SK-N-SH treated with all-trans-retinoic acid at 6 μM for 48 hours (cell line): ENCODE results near the gene NAALADL2.

Source experiments
- ATAC-seq: fragments of 200-7000 bp; cut with Tn5 transposase; 3 replicates; pipeline ENCODE4 v1.9.1; 2020; ENCODE audit warnings: mild to moderate bottlenecking, moderate library complexity
- ARNTL ChIP-seq: fragments of 450-650 bp; formaldehyde crosslinking; IDR thresholded peaks from 2 replicates; pipeline ENCODE4 v1.5.0; 2020; ENCODE audit warnings: low read depth, mild to moderate bottlenecking, moderate library complexity, borderline replicate concordance
- BACH2 ChIP-seq: fragments of 250-450 bp; sonication (Bioruptor Pico); IDR thresholded peaks from 2 replicates; pipeline ENCODE4 v1.9.0; 2021; ENCODE audit warnings: mild to moderate bottlenecking, borderline replicate concordance
- ESRRG ChIP-seq: fragments of 250-450 bp; sonication (Bioruptor Pico); IDR thresholded peaks from 2 replicates; pipeline ENCODE4 v1.6.1; 2021; ENCODE audit warnings: mild to moderate bottlenecking
- GLIS3 ChIP-seq: fragments of 250-450 bp; sonication (Bioruptor Pico); IDR thresholded peaks from 2 replicates; pipeline ENCODE4 v1.5.0; 2020; ENCODE audit warnings: mild to moderate bottlenecking, moderate library complexity
- ISL1 ChIP-seq: fragments of 250-450 bp; sonication (Bioruptor Pico); IDR thresholded peaks from 2 replicates; pipeline ENCODE4 v2.1.2; 2022; ENCODE audit warnings: mild to moderate bottlenecking, moderate library complexity
- OSR1 ChIP-seq: fragments of 250-450 bp; sonication (Bioruptor Pico); IDR thresholded peaks from 2 replicates; pipeline ENCODE4 v1.8.0; 2022; ENCODE audit warnings: moderate library complexity, mild to moderate bottlenecking, inconsistent platforms
- RARB ChIP-seq: fragments of 250-450 bp; sonication (Bioruptor Pico); IDR thresholded peaks from 2 replicates; pipeline ENCODE4 v1.8.0; 2021; ENCODE audit warnings: mild to moderate bottlenecking, moderate library complexity
- SNAI2 ChIP-seq: fragments of 250-450 bp; sonication (Bioruptor Pico); IDR thresholded peaks from 2 replicates; pipeline ENCODE4 v1.5.0; 2020; ENCODE audit warnings: mild to moderate bottlenecking, moderate library complexity
- TOX ChIP-seq: fragments of 250-450 bp; sonication (Bioruptor Pico); IDR thresholded peaks from 2 replicates; pipeline ENCODE4 v1.8.0; 2021; ENCODE audit warnings: mild to moderate bottlenecking, moderate library complexity, borderline replicate concordance
- TSHZ2 ChIP-seq: fragments of 250-450 bp; sonication (Bioruptor Pico); IDR thresholded peaks from 2 replicates; pipeline ENCODE4 v1.5.0; 2020; ENCODE audit warnings: mild to moderate bottlenecking, moderate library complexity
- ZFP3 ChIP-seq: fragments of 250-450 bp; sonication (Bioruptor Pico); IDR thresholded peaks from 2 replicates; pipeline ENCODE4 v1.5.0; 2020; ENCODE audit warnings: mild to moderate bottlenecking, moderate library complexity
- ZFP30 ChIP-seq: fragments of 450-650 bp; formaldehyde crosslinking; IDR thresholded peaks from 2 replicates; pipeline ENCODE4 v1.5.0; 2022; ENCODE audit warnings: mild to moderate bottlenecking, moderate library complexity
- ZNF70 ChIP-seq: fragments of 450-650 bp; formaldehyde crosslinking; IDR thresholded peaks from 2 replicates; pipeline ENCODE4 v1.5.0; 2020; ENCODE audit warnings: mild to moderate bottlenecking, moderate library complexity
- ZNF8 ChIP-seq: fragments of 450-650 bp; formaldehyde crosslinking; IDR thresholded peaks from 2 replicates; pipeline ENCODE4 v1.5.0; 2020; ENCODE audit warnings: mild to moderate bottlenecking, moderate library complexity
- TF ChIP-seq, protein P1 (sequence below): fragments of 250-450 bp; sonication (Bioruptor Pico); IDR thresholded peaks from 2 replicates; pipeline ENCODE4 v1.8.0; 2020; ENCODE audit warnings: mild to moderate bottlenecking, moderate library complexity, borderline replicate concordance
- TF ChIP-seq, protein P2 (sequence below): fragments of 250-450 bp; sonication (Bioruptor Pico); IDR thresholded peaks from 2 replicates; pipeline ENCODE4 v1.5.1; 2020; ENCODE audit warnings: low read depth, mild to moderate bottlenecking, moderate library complexity

Gene NAALADL2

GRCh38 chr3:175211466-175211865 is 352.3 kb downstream of the NAALADL2 start (continued):
- TF ChIP-seq, protein P1, sequence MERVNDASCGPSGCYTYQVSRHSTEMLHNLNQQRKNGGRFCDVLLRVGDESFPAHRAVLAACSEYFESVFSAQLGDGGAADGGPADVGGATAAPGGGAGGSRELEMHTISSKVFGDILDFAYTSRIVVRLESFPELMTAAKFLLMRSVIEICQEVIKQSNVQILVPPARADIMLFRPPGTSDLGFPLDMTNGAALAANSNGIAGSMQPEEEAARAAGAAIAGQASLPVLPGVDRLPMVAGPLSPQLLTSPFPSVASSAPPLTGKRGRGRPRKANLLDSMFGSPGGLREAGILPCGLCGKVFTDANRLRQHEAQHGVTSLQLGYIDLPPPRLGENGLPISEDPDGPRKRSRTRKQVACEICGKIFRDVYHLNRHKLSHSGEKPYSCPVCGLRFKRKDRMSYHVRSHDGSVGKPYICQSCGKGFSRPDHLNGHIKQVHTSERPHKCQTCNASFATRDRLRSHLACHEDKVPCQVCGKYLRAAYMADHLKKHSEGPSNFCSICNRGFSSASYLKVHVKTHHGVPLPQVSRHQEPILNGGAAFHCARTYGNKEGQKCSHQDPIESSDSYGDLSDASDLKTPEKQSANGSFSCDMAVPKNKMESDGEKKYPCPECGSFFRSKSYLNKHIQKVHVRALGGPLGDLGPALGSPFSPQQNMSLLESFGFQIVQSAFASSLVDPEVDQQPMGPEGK (CRISPR knock-in tag): no peak
- no peak for TF ChIP-seq SNAI2 (CRISPR knock-in tag)
- TF ChIP-seq BACH2 (CRISPR knock-in tag): no peak
- no peak for TF ChIP-seq TSHZ2 (CRISPR knock-in tag)
- TF ChIP-seq OSR1: no peak
- TF ChIP-seq ESRRG (CRISPR knock-in tag): no peak
- TF ChIP-seq ZNF70 (CRISPR knock-in tag): no peak
- no peak for TF ChIP-seq ZFP3 (CRISPR knock-in tag)

- TF ChIP-seq ZFP30 (CRISPR knock-in tag) (no peak), TOX (no peak), BACH2 (CRISPR knock-in tag) (no peak), ESRRG (CRISPR knock-in tag) (no peak)
- TF ChIP-seq, protein P2, sequence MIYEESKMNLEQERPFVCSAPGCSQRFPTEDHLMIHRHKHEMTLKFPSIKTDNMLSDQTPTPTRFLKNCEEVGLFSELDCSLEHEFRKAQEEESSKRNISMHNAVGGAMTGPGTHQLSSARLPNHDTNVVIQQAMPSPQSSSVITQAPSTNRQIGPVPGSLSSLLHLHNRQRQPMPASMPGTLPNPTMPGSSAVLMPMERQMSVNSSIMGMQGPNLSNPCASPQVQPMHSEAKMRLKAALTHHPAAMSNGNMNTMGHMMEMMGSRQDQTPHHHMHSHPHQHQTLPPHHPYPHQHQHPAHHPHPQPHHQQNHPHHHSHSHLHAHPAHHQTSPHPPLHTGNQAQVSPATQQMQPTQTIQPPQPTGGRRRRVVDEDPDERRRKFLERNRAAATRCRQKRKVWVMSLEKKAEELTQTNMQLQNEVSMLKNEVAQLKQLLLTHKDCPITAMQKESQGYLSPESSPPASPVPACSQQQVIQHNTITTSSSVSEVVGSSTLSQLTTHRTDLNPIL (CRISPR knock-in tag): no peak
- no peak for ATAC-seq
These were observed 353.8 kb downstream of the NAALADL2 start for GRCh38 chr3:175212896-175213295.

DNA sequence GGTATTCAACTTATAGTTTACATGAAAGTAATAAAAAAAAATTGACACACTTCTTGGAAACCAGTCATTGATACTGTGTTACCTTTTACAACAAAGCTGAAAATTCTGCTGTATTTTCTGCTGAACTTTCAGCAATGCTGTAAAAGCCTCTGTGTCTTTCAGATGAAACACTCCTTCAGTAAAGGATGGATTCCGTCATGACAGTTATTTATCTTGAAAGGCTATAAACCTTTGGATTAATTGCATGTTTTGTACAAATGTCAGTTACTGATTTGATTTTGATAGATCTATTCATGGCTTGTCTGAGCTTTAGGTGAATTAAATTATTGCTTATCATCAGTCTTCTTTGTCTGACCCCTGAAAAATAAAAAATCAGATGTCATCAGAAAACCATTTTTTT is 355.1 kb downstream of the NAALADL2 start:
- no peak for ATAC-seq

GRCh38 chr3:175215833-175216232 is 356.7 kb downstream of the NAALADL2 start:
- TF ChIP-seq RARB (CRISPR knock-in tag) (no peak), GLIS3 (CRISPR knock-in tag) (no peak), ZFP3 (CRISPR knock-in tag) (no peak), ISL1 (CRISPR knock-in tag) (peak; percentile 59)
- TF ChIP-seq, protein P2 (CRISPR knock-in tag): no peak
- ATAC-seq: no peak

More for the DNA sequence above, 355.1 kb downstream of the NAALADL2 start:
- no peak for TF ChIP-seq OSR1
- no peak for TF ChIP-seq RARB (CRISPR knock-in tag)
- TF ChIP-seq ZNF70 (CRISPR knock-in tag): no peak
- TF ChIP-seq, protein P2 (CRISPR knock-in tag): no peak
- TF ChIP-seq, protein P1 (CRISPR knock-in tag): no peak
- TF ChIP-seq ARNTL: no peak
- no peak for TF ChIP-seq ZNF8 (CRISPR knock-in tag)
